GM21423 (cell line): Measurements from ENCODE around the gene USH1C.

Experiments used
- ATAC-seq: cut with Tn5 transposase; IDR thresholded peaks from one replicate; pipeline ENCODE4 v1.9.1; 2021; ENCODE audit warnings: mild to moderate bottlenecking, moderate library complexity; ENCODE audit not compliant: unreplicated experiment

USH1C gene

GRCh38 chr11:17571431-17572358 lies 27.5 kb upstream of the USH1C start:
- no peak for ATAC-seq

GRCh38 chr11:17570034-17570433 lies 25.8 kb upstream of the USH1C start:
- ATAC-seq: no peak

- no peak for ATAC-seq
Observed at GRCh38 chr11:17568944-17569343, 24.7 kb upstream of the USH1C start.

- ATAC-seq: no peak
Observed at GRCh38 chr11:17564687-17565042, 20.4 kb upstream of the USH1C start.

GRCh38 chr11:17563961-17564686 lies 19.9 kb upstream of the USH1C start:
- no peak for ATAC-seq

GRCh38 chr11:17563231-17563646 lies 19.0 kb upstream of the USH1C start:
- ATAC-seq: no peak

- ATAC-seq: no peak
Observed at GRCh38 chr11:17561526-17561925, 17.3 kb upstream of the USH1C start.

- ATAC-seq: no peak
Observed at GRCh38 chr11:17561111-17561415, 16.8 kb upstream of the USH1C start.

- no peak for ATAC-seq
Observed at GRCh38 chr11:17560281-17561110, 16.3 kb upstream of the USH1C start.

- no peak for ATAC-seq
Observed at GRCh38 chr11:17559341-17560087, 15.3 kb upstream of the USH1C start.

- no peak for ATAC-seq
Observed at GRCh38 chr11:17558916-17559315, 14.7 kb upstream of the USH1C start.

GRCh38 chr11:17558025-17558780 lies 14.0 kb upstream of the USH1C start:
- no peak for ATAC-seq

GRCh38 chr11:17556999-17557398 lies 12.8 kb upstream of the USH1C start:
- ATAC-seq: no peak

GRCh38 chr11:17554487-17554886 lies 10.3 kb upstream of the USH1C start:
- ATAC-seq: no peak

GRCh38 chr11:17553249-17553546 lies 9.0 kb upstream of the USH1C start:
- no peak for ATAC-seq

- no peak for ATAC-seq
Observed at GRCh38 chr11:17552392-17553248, 8.4 kb upstream of the USH1C start.

GRCh38 chr11:17552041-17552355 lies 7.8 kb upstream of the USH1C start:
- no peak for ATAC-seq

- no peak for ATAC-seq
Observed at GRCh38 chr11:17551347-17552040, 7.3 kb upstream of the USH1C start.
